HG03571 (cell line): Measurements from ENCODE around the gene TBL1X.

Source experiments
- ATAC-seq: cut with Tn5 transposase; IDR thresholded peaks from one replicate; pipeline ENCODE4 v1.9.1; 2021; ENCODE audit not compliant: unreplicated experiment

The TBL1X gene

DNA sequence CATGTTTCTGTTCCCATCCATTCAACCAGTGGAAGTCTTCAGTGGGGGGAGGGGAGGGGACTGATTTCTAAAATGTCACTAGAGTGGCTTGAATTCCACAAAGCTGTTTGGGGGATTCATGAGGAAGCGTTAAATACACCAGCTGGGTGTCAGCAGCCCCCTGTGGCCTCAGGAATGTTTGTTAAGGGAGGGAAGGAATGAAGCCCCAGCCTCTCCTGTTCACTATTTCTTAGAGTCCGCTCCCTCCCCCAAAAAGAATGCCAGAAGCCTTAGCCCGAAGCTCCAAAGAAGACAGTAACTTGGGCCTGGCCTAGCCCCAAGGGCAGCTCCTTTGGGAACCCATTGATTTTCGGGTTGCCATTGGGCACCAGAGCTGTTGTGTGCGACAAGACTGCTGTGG, 324.7 kb downstream of the TBL1X start:
- ATAC-seq: no peak
